Measurements from ENCODE around the gene TM4SF4. TPM values are rescaled to one million over a fixed set of nuclear protein-coding genes. Genes with fewer than 3 reads are reported as not detected.
A peak's percentile ranks its signal among the peaks of the same experiment; 100 is the strongest.

Gene TM4SF4
- total RNA-seq, 1 experiment from 2014 or later = not detected

GRCh38 chr3:149547954-149548668, 73.6 kb downstream of the TM4SF4 start:
- peak overlapping the region in 2 of 3 experiments; percentile 22 to 52; a peak in 4 of 7 replicates for H3K27ac Mint-ChIP-seq
- no peak for DNase-seq
- no CpG with 5 or more reads among the region's 13 CpGs for WGBS (ENCODE audit: extremely low coverage, insufficient read length, low lambda C conversion rate)

More at GRCh38 chr3:149547954-149548668, 73.6 kb downstream of the TM4SF4 start:
- Histone ChIP-seq H3K23ac (ENCODE audit: insufficient read length, low read depth, low read length) (no peak overlapping the region), H2BK120ac (ENCODE audit: low read depth, low read length, poor library complexity, severe bottlenecking) (no peak overlapping the region), H3K14ac (ENCODE audit: insufficient read depth, low read length) (no peak overlapping the region), H2BK12ac (ENCODE audit: insufficient read length, low read depth, low read length) (no peak overlapping the region), H3K4me2 (ENCODE audit: insufficient read depth, insufficient read length, low read length) (no peak overlapping the region), H2BK20ac (ENCODE audit: low read depth, low read length, poor library complexity, severe bottlenecking) (no peak overlapping the region), H2BK5ac (ENCODE audit: insufficient read length, low read length) (no peak overlapping the region), H4K8ac (replicated peaks; ENCODE audit: insufficient read length, low read depth, low read length) (no peak overlapping the region), H3K18ac (ENCODE audit: insufficient read length, low read depth, low read length) (peak overlapping the region; percentile 6), H4K20me1 (ENCODE audit: control insufficient read depth, insufficient read depth, insufficient read length) (no peaks in the 10 kb centered on the region), H3K56ac (ENCODE audit: insufficient read length, low read depth, low read length) (no peak overlapping the region), H2BK15ac (ENCODE audit: low read depth, low read length) (0 out of 2 replicates have a peak overlapping the region, but pooled peaks have one; percentile 49), H3K79me1 (ENCODE audit: insufficient read depth, low read depth, low read length, poor library complexity, severe bottlenecking) (no peaks in the 10 kb centered on the region), H3K79me2 (ENCODE audit: insufficient read depth, low read length) (no peaks in the 10 kb centered on the region), H3K9me3 (ENCODE audit: control insufficient read depth, low read depth, low read length) (no peaks in the 10 kb centered on the region), H2AFZ (ENCODE audit: low read length) (no peak overlapping the region), H2AK5ac (ENCODE audit: insufficient read length, low read length) (no peak overlapping the region), H4K5ac (ENCODE audit: insufficient read length, low read depth, low read length) (no peak overlapping the region), H3K27me3 (ENCODE audit: insufficient read depth, low read length) (no peaks in the 10 kb centered on the region), H3K23me2 (ENCODE audit: insufficient read length, low read depth, low read length, poor library complexity, severe bottlenecking) (no peaks in the 10 kb centered on the region), H3K9ac (ENCODE audit: extremely low read depth, insufficient read length, low read length) (no peak overlapping the region), H3K27ac (ENCODE audit: insufficient read length, low read depth, low read length) (no peak overlapping the region), H3K4ac (ENCODE audit: low read depth, low read length) (no peak overlapping the region), H4K91ac (ENCODE audit: insufficient read length, low read depth, low read length) (no peak overlapping the region), H3T11ph (ENCODE audit: low read length) (no peak overlapping the region), H3K4me1 (ENCODE audit: insufficient read depth, low read length) (no peaks in the 10 kb centered on the region; the same call in 1 of the 2 replicates)
- no peaks in the 10 kb centered on the region for H3K27me3 Mint-ChIP-seq (ENCODE audit: low read depth)
- peaks cover 0 to 4% (median 0%) of the 10 kb centered on the region in 3 experiments; a peak in 1 of 7 replicates for H3K36me3 Mint-ChIP-seq (ENCODE audit: insufficient read depth in 1 of 3, low read depth in 3 of 3)
- H3K4me3 Mint-ChIP-seq = no peak overlapping the region
- TF ChIP-seq, protein P1, sequence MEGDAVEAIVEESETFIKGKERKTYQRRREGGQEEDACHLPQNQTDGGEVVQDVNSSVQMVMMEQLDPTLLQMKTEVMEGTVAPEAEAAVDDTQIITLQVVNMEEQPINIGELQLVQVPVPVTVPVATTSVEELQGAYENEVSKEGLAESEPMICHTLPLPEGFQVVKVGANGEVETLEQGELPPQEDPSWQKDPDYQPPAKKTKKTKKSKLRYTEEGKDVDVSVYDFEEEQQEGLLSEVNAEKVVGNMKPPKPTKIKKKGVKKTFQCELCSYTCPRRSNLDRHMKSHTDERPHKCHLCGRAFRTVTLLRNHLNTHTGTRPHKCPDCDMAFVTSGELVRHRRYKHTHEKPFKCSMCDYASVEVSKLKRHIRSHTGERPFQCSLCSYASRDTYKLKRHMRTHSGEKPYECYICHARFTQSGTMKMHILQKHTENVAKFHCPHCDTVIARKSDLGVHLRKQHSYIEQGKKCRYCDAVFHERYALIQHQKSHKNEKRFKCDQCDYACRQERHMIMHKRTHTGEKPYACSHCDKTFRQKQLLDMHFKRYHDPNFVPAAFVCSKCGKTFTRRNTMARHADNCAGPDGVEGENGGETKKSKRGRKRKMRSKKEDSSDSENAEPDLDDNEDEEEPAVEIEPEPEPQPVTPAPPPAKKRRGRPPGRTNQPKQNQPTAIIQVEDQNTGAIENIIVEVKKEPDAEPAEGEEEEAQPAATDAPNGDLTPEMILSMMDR (conservative IDR thresholded peaks at IDR 0.05) = no peak
- H3K4me1 Mint-ChIP-seq = peaks cover 22 to 27% of the 10 kb centered on the region in 2 experiments
- no peaks in the 10 kb centered on the region for H3K9me3 Mint-ChIP-seq
